Brain microvascular endothelial cell (primary cell): ENCODE data around the gene SERPING1.

Source experiments
- DNase-seq: peaks from one replicate; pipeline ENCODE4 v3.0.0-alpha.2; 2020
- H3K27ac ChIP-seq: fragments of 250-450 bp; sonication (Bioruptor Pico); 2 replicates; pipeline ENCODE4 v1.5.1; 2020; ENCODE audit warnings: mild to moderate bottlenecking, moderate library complexity
- H3K27me3 ChIP-seq: fragments of 250-450 bp; sonication (Bioruptor Pico); replicated peaks from 2 replicates; pipeline ENCODE4 v1.5.1; 2020; ENCODE audit warnings: mild to moderate bottlenecking
- H3K36me3 ChIP-seq: fragments of 250-450 bp; sonication (Bioruptor Pico); replicated peaks from 2 replicates; pipeline ENCODE4 v1.5.1; 2020; ENCODE audit warnings: mild to moderate bottlenecking
- H3K4me3 ChIP-seq: 2 replicates; pipeline ENCODE4 v1.5.1; 2011; ENCODE audit warnings: low read depth, mild to moderate bottlenecking, control low read depth, low read length, moderate library complexity
- CTCF ChIP-seq: IDR thresholded peaks from 2 replicates; pipeline ENCODE4 v1.5.1; 2011; ENCODE audit warnings: low read depth, mild to moderate bottlenecking, moderate library complexity, low read length, control low read depth, inconsistent platforms; ENCODE audit errors: missing control alignments
- in situ Hi-C: cut with HindIII; loops from 2 replicates; pipeline ENCODE4 v1.10.0; 2017; ENCODE audit warnings: low sequenced_read_pairs, low pct_ligation_motif_present

SERPING1 gene

GRCh38 chr11:57645689-57646085 lies 48.2 kb downstream of the SERPING1 start:
- Histone ChIP-seq H3K4me3 (no peak overlapping the region), H3K36me3 (no peaks in the 10 kb centered on the region), H3K27ac (no peak overlapping the region), H3K27me3 (peaks cover 20% of the 10 kb centered on the region)
- no peak for DNase-seq
- in situ Hi-C loops: loop anchor here (10.0 kb wide), 1 partner anchor 81 kb away; the partner anchor contains the start of gene UBE2L6
- no peak for TF ChIP-seq CTCF

GRCh38 chr11:57646194-57646798 lies 48.8 kb downstream of the SERPING1 start:
- H3K27me3 ChIP-seq: peaks cover 20% of the 10 kb centered on the region
- no peak for TF ChIP-seq CTCF
- no peaks in the 10 kb centered on the region for H3K36me3 ChIP-seq
- in situ Hi-C loops: loop anchor here (10.0 kb wide), 1 partner anchor 81 kb away; the partner anchor contains the start of gene UBE2L6
- no peak overlapping the region for H3K4me3 ChIP-seq
- DNase-seq: no peak
- H3K27ac ChIP-seq: no peak overlapping the region

DNA sequence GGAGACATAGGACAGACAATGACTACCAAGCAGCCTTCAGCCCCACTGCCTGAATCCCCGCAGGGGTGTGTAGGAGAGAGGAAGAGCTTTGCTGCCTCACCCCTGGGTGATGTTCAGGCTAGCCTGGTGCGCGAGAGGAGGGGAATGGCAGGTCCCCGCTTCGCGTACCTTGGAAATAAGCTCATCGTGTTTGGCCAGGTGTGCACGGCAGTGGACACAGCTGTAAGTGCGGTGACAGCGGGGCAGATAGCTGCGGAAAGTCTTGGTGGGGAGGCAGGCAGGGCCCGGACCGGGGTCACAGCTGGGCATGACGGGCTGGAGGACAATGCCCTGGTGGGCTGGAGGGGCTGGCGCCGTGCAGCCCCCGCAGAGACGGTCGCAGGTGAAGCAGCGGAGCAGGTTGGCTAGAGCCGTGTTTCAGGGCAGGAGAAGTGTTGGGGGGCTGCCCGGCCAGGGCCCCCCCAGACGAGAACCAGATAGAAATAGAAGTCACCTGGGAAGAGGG lies 49.4 kb downstream of the SERPING1 start:
- Histone ChIP-seq H3K36me3 (no peaks in the 10 kb centered on the region), H3K27ac (no peak overlapping the region), H3K4me3 (no peak overlapping the region), H3K27me3 (peaks cover 20% of the 10 kb centered on the region)
- in situ Hi-C loops: loop anchor here (10.0 kb wide), 1 partner anchor 82 kb away; the partner anchor contains the start of gene UBE2L6
- DNase-seq: no peak
- no peak for TF ChIP-seq CTCF

- Histone ChIP-seq H3K36me3 (no peaks in the 10 kb centered on the region), H3K27me3 (peaks cover 20% of the 10 kb centered on the region), H3K27ac (no peak overlapping the region), H3K4me3 (no peak overlapping the region)
- no peak for TF ChIP-seq CTCF
- in situ Hi-C loops: loop anchor here (10.0 kb wide), 1 partner anchor 83 kb away; the partner anchor contains the start of gene UBE2L6
- DNase-seq: no peak
Observed at GRCh38 chr11:57647372-57647771, 49.9 kb downstream of the SERPING1 start.

- H3K27ac ChIP-seq: no peak overlapping the region
- no peak for TF ChIP-seq CTCF
Observed at GRCh38 chr11:57647960-57648800, 50.7 kb downstream of the SERPING1 start.

More at GRCh38 chr11:57647960-57648800, 50.7 kb downstream of the SERPING1 start:
- DNase-seq: no peak
- Histone ChIP-seq H3K36me3 (no peaks in the 10 kb centered on the region), H3K27me3 (peaks cover 20% of the 10 kb centered on the region), H3K4me3 (no peak overlapping the region)
- in situ Hi-C loops: loop anchor here (10.0 kb wide), 1 partner anchor 83 kb away; the partner anchor contains the start of gene UBE2L6
